HG02943 (cell line): Measurements from ENCODE around the gene C4BPB.

Experiments used
- ATAC-seq: cut with Tn5 transposase; IDR thresholded peaks from one replicate; pipeline ENCODE4 v1.9.1; 2021; ENCODE audit warnings: mild to moderate bottlenecking, low read depth, moderate library complexity; ENCODE audit not compliant: unreplicated experiment

Gene C4BPB

GRCh38 chr1:207130252-207131036 is 41.8 kb downstream of the C4BPB start:
- ATAC-seq: no peak

- ATAC-seq: no peak
Measured at GRCh38 chr1:207131163-207131562, 42.5 kb downstream of the C4BPB start.

GRCh38 chr1:207134581-207134980 is 45.9 kb downstream of the C4BPB start:
- no peak for ATAC-seq

- ATAC-seq: no peak
Measured at GRCh38 chr1:207139616-207140015, 51.0 kb downstream of the C4BPB start.

GRCh38 chr1:207140536-207140935 is 51.9 kb downstream of the C4BPB start:
- no peak for ATAC-seq

GRCh38 chr1:207145401-207146058 is 56.9 kb downstream of the C4BPB start:
- no peak for ATAC-seq
